Endothelial cell of umbilical vein (primary cell): ENCODE measurements around the gene UBE2G1.

Experiments
- MAX ChIP-seq: IDR thresholded peaks from 2 replicates; pipeline ENCODE4 v1.6.1; 2011; ENCODE audit not compliant: insufficient read depth, insufficient read length
- TF ChIP-seq, protein P1 (sequence below), 2 donors: IDR thresholded peaks; 1 replicate in 1 of 2; 2 replicates in 1 of 2; pipeline ENCODE4 v1.5.1; 2011; ENCODE audit warnings: low read length in 2 of 2, mild to moderate bottlenecking in 2 of 2, moderate library complexity in 2 of 2, control low read depth in 1 of 2, inconsistent platforms in 1 of 2, low read depth in 1 of 2; ENCODE audit not compliant: insufficient read depth in 1 of 2; ENCODE audit errors: extremely low read depth in 1 of 2

- TF ChIP-seq, protein P1, sequence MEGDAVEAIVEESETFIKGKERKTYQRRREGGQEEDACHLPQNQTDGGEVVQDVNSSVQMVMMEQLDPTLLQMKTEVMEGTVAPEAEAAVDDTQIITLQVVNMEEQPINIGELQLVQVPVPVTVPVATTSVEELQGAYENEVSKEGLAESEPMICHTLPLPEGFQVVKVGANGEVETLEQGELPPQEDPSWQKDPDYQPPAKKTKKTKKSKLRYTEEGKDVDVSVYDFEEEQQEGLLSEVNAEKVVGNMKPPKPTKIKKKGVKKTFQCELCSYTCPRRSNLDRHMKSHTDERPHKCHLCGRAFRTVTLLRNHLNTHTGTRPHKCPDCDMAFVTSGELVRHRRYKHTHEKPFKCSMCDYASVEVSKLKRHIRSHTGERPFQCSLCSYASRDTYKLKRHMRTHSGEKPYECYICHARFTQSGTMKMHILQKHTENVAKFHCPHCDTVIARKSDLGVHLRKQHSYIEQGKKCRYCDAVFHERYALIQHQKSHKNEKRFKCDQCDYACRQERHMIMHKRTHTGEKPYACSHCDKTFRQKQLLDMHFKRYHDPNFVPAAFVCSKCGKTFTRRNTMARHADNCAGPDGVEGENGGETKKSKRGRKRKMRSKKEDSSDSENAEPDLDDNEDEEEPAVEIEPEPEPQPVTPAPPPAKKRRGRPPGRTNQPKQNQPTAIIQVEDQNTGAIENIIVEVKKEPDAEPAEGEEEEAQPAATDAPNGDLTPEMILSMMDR (IDR thresholded peaks at IDR 0.05; ENCODE audit: extremely low read depth in 1 of 2, insufficient read depth in 1 of 2, low read depth in 1 of 2, low read length in 2 of 2): no peak
- no peak for TF ChIP-seq MAX
Measured at GRCh38 chr17:4326112-4326511, 40.4 kb downstream of the UBE2G1 start.
